ENCODE measurements around the gene FAM234A. TPM values are rescaled to one million over a fixed set of nuclear protein-coding genes. Genes with fewer than 3 reads are reported as not detected.

The FAM234A gene
- total RNA-seq, 1 donor from 2014 or later = 23.3 TPM

DNA sequence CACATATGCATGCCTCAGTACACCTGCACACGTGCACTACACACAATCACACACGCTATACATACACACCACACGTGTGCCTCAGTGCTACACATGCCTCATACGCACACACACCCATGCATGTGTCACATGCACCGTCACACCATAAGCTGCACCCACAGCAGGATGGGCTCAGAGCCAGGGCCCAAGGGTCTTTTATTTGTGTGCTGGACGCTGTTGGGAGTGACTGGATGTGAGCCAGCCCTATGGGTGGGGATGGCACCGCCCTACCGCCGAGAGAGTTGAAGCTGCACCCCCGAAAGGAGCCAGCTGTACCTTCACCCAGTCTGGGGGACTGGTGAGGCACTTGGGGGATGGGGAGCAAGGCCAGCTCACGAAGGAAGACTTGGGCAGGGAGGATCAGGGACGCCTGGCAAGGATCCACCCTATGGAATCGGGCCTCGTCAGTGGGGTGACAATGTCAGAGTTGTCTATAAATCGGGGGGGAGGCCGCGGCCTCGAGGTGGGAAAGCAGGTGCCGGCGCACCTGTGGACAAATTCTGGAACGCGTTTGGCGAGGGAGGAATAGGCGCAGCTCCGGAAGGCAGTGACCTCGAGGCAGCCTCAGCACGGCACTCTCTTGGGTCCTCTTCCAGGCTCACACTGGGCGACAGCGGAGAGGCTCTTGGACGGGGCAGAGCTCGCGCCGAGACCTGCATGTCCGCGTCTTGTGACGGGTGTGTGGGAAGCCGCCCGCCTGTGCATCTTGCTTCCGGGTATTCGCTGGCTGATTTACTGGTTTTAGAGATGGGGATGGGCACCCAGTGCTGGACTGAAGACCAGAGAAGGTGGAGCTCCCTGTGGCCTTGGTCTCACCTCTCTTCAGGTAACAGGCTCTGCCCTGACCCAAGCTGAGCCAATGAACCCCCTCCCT is 33.8 kb downstream of the FAM234A start:
- no peak overlapping the region for H3K4me3 ChIP-seq
- no peak for DNase-seq (ENCODE audit: extremely low spot score in 2 of 2)
- TF ChIP-seq POLR2A (IDR thresholded peaks at IDR 0.05) (no peak), POLR2AphosphoS5 (IDR thresholded peaks at IDR 0.05; ENCODE audit: insufficient read depth in 1 of 2, low read depth in 1 of 2) (no peak)
- TF ChIP-seq, protein P1, sequence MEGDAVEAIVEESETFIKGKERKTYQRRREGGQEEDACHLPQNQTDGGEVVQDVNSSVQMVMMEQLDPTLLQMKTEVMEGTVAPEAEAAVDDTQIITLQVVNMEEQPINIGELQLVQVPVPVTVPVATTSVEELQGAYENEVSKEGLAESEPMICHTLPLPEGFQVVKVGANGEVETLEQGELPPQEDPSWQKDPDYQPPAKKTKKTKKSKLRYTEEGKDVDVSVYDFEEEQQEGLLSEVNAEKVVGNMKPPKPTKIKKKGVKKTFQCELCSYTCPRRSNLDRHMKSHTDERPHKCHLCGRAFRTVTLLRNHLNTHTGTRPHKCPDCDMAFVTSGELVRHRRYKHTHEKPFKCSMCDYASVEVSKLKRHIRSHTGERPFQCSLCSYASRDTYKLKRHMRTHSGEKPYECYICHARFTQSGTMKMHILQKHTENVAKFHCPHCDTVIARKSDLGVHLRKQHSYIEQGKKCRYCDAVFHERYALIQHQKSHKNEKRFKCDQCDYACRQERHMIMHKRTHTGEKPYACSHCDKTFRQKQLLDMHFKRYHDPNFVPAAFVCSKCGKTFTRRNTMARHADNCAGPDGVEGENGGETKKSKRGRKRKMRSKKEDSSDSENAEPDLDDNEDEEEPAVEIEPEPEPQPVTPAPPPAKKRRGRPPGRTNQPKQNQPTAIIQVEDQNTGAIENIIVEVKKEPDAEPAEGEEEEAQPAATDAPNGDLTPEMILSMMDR (IDR thresholded peaks at IDR 0.05) = no peak
- no peaks in the 10 kb centered on the region for H3K9me3 ChIP-seq
- no peaks in the 10 kb centered on the region for H3K27me3 ChIP-seq
- peaks cover 0 to 16% of the 10 kb centered on the region in 2 donors for H3K36me3 ChIP-seq
- H3K27ac ChIP-seq = no peak overlapping the region
- no peaks in the 10 kb centered on the region for H3K4me1 ChIP-seq
- intact Hi-C loops (cut with DNase I) = no loop called here

DNA sequence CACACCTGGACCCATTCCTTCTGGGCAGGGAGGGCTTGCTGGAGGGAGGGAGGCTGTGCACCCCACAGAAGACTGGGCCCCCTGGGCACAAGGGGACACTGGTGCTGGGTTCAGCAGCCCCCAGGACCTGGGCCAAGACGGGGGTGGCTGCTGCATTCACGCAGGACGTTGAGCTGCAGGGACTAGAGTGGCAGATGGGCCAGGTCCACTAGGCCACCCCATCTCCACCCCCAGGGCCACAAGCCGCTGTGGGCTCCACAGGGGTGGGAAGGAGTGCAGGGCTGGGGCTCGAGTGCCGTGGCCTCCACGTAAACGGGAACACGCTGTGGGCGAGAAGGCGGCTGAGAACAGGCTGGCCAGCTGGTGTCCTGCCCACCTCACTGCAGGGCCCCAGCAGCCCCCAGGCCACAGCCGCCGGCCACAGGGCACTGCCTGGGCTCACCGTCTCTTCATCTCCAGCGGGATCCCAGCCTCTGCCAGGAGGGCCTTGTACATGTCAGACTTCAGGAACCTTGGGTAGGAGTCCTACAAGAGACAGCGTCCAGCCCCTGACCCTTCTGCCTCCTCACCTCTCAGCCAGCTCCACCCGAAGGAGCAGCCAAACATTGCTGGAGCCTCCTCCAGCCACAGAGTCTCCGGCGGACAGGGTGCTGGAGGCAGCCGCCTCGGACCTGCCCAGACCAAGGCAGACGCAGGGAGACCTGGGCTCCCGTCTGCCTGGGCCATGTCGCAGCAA is 34.6 kb downstream of the FAM234A start:
- TF ChIP-seq POLR2AphosphoS5 (IDR thresholded peaks at IDR 0.05; ENCODE audit: insufficient read depth in 1 of 2, low read depth in 1 of 2) (no peak), POLR2A (IDR thresholded peaks at IDR 0.05) (no peak)
- TF ChIP-seq, protein P1 (IDR thresholded peaks at IDR 0.05) = no peak
- DNase-seq (ENCODE audit: extremely low spot score in 2 of 2) = no peak
- peaks cover 0 to 7% of the 10 kb centered on the region in 2 donors for H3K36me3 ChIP-seq
- H3K27ac ChIP-seq = no peak overlapping the region
- H3K4me3 ChIP-seq = no peak overlapping the region
- H3K4me1 ChIP-seq = no peaks in the 10 kb centered on the region
- no peaks in the 10 kb centered on the region for H3K9me3 ChIP-seq
- intact Hi-C loops (cut with DNase I) = no loop called here
- H3K27me3 ChIP-seq = no peaks in the 10 kb centered on the region

DNA sequence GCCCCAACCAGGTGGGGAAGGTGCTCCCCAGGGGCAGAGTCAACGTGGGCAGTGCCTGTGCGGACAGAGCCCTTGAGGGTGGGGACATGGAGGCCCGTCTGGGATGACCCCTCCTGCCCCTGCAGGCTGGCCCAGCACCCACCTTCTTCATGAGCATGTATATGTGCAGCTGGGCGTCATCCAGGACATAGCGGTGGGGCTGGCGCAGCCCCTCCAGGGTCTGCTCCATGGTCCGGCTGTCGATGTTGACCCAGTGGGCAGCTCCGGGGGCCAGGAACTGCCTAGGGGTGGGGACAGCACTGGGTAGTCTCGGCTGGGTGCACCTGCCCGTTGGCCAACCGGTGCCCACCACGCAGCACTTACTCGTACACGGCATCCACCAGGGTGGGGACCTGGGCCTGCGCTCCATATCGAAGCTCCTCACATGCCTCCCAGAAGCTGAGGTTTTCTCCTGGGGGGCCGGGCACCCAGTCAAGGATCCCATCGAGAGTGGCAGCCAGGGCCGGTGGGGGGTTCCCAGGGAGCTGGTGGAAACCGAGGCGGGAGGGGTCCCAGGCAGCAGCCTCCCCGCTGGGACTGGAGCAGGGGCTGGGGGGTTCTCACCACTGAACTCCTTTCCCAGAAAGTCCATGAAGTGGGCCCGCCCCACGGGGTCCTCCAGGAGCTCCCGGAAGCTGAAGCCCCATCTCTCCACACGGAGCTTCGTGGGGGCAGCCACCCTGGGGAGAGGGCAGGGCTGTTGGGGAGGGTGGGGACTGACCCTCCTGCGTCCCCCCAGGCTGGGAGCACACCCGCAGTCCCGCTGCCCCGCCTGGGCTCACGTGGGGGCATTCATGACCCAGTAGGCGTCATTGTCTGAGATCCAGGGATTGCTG is 36.0 kb downstream of the FAM234A start:
- TF ChIP-seq POLR2AphosphoS5 (IDR thresholded peaks at IDR 0.05; ENCODE audit: insufficient read depth in 1 of 2, low read depth in 1 of 2) (no peak), POLR2A (IDR thresholded peaks at IDR 0.05) (no peak)
- TF ChIP-seq, protein P1 (IDR thresholded peaks at IDR 0.05) = no peak
- intact Hi-C loops (cut with DNase I) = no loop called here
- no peaks in the 10 kb centered on the region for H3K27me3 ChIP-seq

DNA sequence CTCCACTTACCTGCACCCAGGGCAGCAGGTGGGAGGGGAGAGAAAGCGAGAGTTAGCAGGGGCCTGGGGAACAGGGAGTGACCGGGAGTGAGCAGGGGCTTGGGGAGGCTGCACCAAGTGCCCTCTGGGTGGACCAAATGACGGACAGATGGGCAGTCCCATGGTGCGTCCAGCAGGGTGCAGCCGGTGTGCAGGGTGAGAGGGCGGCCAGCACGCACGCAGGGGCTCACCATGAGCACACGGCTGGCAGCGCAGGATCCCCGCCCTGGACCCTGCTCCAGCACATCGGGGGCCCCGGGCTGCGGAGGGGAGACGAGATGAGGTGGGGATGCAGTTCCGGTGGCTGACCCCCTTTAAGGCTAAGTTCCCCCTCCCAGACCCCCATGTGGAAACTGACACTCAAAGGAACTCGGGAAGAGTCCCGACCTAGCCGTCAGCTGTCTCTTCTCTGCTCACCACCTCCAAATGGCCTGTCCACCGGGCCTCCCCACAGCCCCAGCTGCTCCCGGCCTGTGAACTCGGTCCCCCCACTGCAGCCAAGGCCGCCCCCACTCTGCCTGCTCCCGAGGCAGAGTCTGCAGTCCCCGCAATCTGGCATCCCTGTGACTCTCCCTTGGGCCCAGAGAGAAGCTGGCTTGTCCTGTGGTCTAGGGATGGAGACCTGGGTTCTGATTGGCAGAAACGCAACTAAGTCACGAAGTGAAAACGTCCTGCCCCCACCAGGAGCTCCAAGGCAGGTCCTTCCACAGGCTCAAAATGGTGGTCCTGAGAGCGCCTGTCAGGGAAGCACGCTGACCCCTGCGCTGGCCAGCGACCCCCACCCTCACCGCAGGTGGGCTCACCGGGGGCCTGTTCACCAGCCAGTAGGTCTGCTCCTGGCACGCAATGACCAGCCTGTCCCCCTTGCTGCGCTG is 38.3 kb downstream of the FAM234A start:
- Histone ChIP-seq H3K27ac (no peak overlapping the region), H3K4me1 (peaks cover 15% of the 10 kb centered on the region), H3K27me3 (no peaks in the 10 kb centered on the region), H3K36me3 (no peaks in the 10 kb centered on the region), H3K9me3 (no peaks in the 10 kb centered on the region), H3K4me3 (no peak overlapping the region)
- DNase-seq (ENCODE audit: extremely low spot score in 2 of 2) = no peak
- intact Hi-C loops (cut with DNase I) = no loop called here
- TF ChIP-seq POLR2A (IDR thresholded peaks at IDR 0.05) = no peak
- no peak for TF ChIP-seq POLR2AphosphoS5 (IDR thresholded peaks at IDR 0.05; ENCODE audit: insufficient read depth in 1 of 2, low read depth in 1 of 2)
- TF ChIP-seq, protein P1 (IDR thresholded peaks at IDR 0.05) = no peak

More for the DNA sequence above, 36.0 kb downstream of the FAM234A start:
- Histone ChIP-seq H3K27ac (no peak overlapping the region), H3K4me1 (peaks cover 10% of the 10 kb centered on the region), H3K36me3 (no peaks in the 10 kb centered on the region), H3K4me3 (no peak overlapping the region), H3K9me3 (no peaks in the 10 kb centered on the region)
- no peak for DNase-seq (ENCODE audit: extremely low spot score in 2 of 2)

Measured in vagina (tissue), 2 donors.